Epithelial cell of esophagus (primary cell): ENCODE data around the gene MYH7B.

Experiments
- DNase-seq: peaks from one replicate; pipeline ENCODE4 v3.0.0; 2010; ENCODE audit warnings: low read depth
- H3K4me3 ChIP-seq: 2 replicates; pipeline ENCODE4 v1.5.1; 2011; ENCODE audit warnings: mild to moderate bottlenecking, low read length, control low read depth
- TF ChIP-seq, protein P1 (sequence below): IDR thresholded peaks from 2 replicates; pipeline ENCODE4 v1.5.1; 2011; ENCODE audit warnings: low read depth, mild to moderate bottlenecking, low read length, control low read depth, inconsistent platforms; ENCODE audit not compliant: insufficient read depth; ENCODE audit errors: missing control alignments

Gene MYH7B

DNA sequence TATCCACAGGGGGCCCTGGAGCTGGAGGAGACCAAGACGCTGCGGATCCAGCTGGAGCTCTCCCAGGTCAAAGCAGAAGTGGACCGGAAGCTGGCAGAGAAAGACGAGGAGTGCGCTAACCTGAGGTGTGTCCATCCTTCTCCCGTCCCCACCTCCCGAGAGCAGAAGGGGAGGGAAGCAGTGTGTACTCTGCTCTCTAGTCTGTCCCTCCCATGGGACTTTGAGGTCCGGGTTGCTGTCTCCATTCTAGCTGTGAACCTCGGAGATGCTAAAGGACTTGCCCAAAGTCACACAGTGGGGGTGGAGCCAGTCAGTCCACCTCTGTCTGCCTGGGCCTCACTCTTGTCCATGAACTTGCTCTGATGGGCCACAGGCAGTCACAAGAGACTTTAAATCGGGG, 44.1 kb downstream of the MYH7B start:
- no peak overlapping the region for H3K4me3 ChIP-seq
- DNase-seq = no peak
- TF ChIP-seq, protein P1, sequence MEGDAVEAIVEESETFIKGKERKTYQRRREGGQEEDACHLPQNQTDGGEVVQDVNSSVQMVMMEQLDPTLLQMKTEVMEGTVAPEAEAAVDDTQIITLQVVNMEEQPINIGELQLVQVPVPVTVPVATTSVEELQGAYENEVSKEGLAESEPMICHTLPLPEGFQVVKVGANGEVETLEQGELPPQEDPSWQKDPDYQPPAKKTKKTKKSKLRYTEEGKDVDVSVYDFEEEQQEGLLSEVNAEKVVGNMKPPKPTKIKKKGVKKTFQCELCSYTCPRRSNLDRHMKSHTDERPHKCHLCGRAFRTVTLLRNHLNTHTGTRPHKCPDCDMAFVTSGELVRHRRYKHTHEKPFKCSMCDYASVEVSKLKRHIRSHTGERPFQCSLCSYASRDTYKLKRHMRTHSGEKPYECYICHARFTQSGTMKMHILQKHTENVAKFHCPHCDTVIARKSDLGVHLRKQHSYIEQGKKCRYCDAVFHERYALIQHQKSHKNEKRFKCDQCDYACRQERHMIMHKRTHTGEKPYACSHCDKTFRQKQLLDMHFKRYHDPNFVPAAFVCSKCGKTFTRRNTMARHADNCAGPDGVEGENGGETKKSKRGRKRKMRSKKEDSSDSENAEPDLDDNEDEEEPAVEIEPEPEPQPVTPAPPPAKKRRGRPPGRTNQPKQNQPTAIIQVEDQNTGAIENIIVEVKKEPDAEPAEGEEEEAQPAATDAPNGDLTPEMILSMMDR = no peak

DNA sequence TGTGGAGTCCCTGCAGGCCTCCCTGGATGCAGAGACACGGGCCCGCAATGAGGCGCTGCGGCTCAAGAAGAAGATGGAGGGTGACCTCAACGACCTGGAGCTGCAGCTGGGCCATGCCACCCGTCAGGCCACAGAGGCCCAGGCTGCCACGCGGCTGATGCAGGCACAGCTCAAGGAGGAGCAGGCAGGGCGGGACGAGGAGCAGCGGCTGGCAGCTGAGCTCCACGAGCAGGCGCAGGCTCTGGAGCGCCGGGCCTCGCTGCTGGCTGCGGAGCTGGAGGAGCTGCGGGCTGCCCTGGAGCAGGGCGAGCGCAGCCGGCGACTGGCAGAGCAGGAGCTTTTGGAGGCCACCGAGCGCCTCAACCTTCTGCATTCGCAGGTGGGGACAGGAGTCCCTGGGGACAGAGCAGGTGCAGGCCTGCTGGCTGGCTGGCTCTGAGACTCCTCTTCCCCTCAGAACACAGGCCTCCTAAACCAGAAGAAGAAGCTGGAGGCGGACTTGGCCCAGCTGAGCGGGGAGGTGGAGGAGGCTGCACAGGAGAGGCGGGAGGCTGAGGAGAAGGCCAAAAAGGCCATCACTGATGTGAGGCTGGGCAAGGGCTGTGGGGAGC, 44.7 kb downstream of the MYH7B start:
- DNase-seq = no peak
- H3K4me3 ChIP-seq = no peak overlapping the region
- TF ChIP-seq, protein P1 = no peak

DNA sequence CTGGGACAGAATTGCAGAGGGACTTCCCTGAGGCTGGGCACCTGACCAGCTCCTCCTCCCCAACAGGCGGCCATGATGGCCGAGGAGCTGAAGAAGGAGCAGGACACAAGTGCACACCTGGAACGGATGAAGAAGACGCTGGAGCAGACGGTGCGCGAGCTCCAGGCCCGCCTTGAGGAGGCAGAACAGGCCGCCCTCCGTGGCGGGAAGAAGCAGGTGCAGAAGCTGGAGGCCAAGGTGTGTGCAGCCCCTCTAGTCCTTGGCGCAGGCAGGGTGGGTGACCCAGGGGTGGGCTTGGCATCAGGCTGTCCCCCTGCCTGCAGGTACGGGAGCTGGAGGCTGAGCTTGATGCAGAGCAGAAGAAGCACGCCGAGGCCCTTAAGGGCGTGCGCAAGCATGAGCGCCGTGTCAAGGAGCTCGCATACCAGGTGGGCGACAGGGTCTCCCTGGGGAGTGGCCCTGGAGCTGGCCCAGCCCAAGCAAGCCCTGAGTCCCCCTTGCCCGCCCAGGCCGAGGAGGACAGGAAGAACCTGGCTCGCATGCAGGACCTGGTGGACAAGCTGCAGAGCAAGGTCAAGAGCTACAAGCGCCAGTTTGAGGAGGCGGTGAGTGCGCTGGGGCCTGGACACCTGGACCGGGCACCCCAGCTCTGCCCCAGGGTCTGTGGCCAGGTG, 45.4 kb downstream of the MYH7B start:
- no peak for DNase-seq
- TF ChIP-seq, protein P1 = no peak
- no peak overlapping the region for H3K4me3 ChIP-seq

DNA sequence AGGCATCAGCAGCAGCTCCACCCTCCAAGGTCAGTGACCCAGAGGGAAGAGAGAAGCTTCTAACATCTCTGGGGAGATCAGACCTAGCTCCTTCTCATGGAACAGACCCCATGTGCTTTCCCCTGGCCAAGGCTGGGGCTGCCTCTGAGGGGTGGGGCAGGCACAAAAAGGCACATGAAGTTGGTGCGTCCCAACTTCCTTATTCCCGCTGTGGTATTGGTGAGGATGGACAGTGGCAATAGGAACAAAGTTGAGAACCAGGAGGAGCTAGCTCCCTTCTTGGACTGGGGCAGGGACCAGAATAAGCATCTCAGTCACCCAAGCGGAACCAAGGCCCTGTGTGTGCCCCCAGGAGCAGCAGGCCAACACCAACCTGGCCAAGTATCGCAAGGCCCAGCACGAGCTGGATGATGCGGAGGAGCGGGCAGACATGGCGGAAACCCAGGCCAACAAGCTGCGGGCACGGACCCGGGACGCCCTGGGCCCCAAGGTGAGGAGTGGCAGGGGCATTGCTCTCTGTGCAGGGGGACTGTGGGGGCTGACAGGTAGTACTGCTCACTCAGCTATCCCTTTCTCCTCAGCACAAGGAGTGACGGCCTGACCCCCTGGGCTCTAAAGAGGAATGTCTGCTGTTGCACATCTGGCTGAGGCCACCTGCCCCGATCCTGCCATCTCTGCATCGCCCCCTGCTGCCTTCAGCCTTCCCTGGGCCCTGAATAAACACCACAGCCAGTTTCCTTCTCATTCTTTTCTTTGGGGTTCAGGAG, 46.1 kb downstream of the MYH7B start:
- TF ChIP-seq, protein P1 = peak; percentile 49
- DNase-seq = peak; percentile 21
- H3K4me3 ChIP-seq = no peak overlapping the region

DNA sequence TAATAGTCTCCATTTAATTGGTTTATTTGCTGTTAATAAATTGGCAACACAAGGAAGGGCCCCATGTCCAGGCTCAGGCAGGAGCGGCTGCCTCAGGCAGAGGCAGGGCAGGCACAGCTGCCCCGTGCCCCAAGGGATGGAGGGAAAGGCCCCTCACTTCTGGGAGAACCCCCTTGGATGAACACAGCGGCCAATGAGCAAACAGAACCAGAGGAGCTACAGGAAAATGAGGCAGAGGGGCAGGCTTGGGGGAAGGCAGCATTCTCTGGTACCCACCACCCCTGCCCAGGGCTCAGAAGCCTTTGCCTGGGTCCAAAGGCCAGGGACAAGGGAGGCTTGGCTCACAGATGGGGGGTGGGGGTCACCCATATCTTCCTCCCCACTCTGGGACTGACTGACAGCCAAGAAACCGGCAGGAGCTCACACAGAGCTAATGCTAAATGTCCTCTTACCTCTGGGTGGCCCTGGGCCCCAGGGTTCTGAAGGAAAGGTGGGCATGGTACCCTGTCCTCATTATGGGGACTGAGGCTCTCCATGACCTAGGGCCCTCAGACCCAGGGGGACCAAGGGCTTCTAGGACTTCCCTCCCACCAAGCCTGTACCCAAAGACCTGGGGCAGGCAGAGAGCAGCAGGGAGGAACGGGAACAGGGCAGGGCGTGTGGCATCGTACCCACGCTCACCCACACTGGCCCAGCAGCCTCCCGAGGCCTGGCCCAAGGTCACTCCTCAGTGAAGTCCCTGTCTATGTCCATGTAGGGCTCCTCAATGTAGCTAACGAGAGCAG, 47.0 kb downstream of the MYH7B start:
- no peak overlapping the region for H3K4me3 ChIP-seq
- DNase-seq = no peak
- TF ChIP-seq, protein P1 = no peak

DNA sequence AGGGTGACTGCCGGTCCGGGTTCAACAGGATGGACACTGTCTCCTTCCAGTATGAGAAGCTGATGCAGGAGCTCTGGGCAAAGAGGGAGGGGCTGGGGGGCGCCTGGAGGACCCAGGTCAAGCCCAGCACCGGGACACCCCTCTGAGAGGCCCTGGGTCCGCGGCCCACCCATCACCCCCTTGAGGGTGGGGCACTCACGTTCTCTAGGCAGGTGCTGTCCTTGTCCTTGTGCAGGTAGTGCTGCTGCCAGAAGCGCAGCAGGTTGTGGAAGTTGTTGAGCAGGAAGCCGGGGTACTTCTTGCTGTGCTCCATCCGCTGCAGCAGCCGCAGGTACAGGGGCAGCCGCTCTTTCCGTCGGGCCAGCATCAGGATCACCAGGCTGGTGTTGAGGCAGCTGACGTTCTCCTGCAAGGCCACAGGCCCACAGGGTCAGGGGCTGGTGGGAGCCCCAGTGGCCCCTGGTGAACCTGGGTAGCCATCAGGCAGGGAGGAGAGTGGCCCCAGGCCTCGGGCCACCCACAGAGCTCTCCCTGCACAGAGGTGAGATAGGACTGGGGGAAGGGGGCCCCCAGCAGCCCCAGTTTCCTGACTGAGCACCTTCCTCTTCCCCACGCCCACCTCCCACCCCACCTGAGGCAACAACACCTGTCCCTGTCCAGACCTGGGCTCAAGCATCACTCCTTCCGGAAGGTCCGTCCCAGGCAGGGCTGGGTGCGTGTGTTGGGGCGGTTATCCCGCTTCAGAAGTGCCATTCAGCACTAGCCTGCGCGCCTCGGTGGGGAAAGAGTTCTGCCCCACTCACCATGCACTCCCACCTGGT, 47.8 kb downstream of the MYH7B start:
- H3K4me3 ChIP-seq = no peak overlapping the region
- no peak for DNase-seq
- TF ChIP-seq, protein P1 = no peak
